GM21423 (cell line): ENCODE results near the gene GPR108.

Source experiments
- ATAC-seq: cut with Tn5 transposase; IDR thresholded peaks from one replicate; pipeline ENCODE4 v1.9.1; 2021; ENCODE audit warnings: mild to moderate bottlenecking, moderate library complexity; ENCODE audit not compliant: unreplicated experiment

The GPR108 gene

DNA sequence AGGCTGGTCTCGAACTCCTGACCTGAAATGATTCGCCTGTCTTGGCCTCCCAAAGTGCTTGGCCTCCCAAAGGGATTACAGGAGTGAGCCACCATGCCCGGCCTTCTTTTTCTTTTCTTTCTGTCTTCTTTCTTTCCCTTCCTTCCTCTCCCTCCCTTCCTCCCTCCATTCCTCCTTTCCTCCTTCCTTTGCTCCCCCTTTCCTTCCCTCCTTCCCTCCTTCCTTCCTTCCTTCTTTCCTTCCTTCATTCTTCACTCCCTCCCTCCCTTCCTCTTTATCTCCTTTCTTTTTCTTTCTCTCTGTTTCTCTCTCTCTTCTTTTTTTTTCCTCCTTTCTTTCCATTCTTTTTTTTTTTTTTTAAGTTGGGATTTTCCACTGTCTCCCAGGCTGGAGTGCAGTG, 29.0 kb downstream of the GPR108 start:
- ATAC-seq, result no peak

GRCh38 chr19:6707658-6708018, 29.7 kb downstream of the GPR108 start:
- no peak for ATAC-seq

DNA sequence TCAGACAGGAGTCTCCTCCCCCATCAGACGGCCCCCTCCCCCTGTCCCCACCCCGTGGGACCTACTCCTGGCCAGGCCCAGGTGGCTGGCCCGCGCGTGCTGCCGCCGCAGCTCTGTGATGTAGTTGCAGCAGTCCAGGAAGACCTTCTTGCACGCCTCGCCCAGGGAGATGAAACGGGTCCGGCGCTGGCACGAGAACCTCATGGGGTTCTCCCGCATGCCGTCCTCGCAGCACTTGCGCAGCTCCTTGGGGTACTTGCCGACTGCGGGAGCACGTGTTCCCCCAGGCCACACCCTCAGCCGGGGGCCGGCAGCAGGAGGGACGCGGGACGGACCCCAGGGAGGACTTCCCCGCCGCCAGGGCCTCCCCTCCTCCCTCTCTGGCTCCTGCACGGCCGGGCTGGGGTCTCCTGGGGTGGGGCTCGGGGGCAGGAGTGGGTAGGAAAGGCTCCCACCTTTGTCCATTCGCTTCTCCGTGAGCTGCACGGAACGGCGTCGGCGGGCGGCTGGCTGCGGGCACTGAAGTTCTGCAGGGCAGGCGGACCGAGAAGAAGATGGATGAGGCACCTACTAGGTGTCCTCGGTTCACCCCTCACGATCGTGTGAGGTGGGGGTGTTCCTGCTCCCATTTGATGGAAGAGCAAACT, 30.2 kb downstream of the GPR108 start:
- no peak for ATAC-seq

DNA sequence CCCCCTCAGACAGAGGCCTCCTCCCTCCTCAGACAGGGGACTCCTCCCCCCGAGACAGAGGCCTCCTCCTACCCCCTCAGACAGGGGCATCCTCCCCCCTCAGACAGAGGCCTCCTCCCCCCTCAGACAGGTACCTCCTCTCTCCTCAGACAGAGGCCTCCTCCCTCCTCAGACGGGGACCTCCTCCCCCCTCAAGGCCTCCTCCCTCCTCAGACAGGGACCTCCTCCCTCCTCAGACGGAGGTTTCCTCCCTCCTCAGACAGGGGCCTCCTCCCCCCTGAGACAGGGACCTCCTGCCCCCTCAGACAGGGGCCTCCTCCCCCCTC, 30.8 kb downstream of the GPR108 start:
- no peak for ATAC-seq

GRCh38 chr19:6705931-6706632, 31.3 kb downstream of the GPR108 start:
- ATAC-seq, result no peak

- ATAC-seq, result no peak
Observed at GRCh38 chr19:6700586-6701316, 36.6 kb downstream of the GPR108 start.

DNA sequence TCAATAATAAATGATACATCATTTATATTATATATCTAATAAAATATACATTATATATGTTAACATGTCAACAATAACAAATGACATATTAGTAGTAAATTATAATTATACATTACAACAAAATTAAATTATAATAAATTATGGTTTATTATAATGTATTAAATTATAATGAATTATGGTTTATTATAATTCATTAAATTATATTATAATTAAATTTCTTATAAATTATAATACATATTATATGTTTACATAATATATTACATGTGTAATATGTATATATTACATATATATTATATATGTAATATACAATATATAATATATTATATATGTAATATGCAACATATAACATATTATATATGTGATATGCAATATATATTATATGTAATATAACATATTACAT, 37.4 kb downstream of the GPR108 start:
- no peak for ATAC-seq

- no peak for ATAC-seq
Observed at GRCh38 chr19:6697291-6697690, 40.1 kb downstream of the GPR108 start.

- no peak for ATAC-seq
Observed at GRCh38 chr19:6696239-6696820, 41.0 kb downstream of the GPR108 start.

GRCh38 chr19:6694147-6694815, 43.1 kb downstream of the GPR108 start:
- no peak for ATAC-seq

DNA sequence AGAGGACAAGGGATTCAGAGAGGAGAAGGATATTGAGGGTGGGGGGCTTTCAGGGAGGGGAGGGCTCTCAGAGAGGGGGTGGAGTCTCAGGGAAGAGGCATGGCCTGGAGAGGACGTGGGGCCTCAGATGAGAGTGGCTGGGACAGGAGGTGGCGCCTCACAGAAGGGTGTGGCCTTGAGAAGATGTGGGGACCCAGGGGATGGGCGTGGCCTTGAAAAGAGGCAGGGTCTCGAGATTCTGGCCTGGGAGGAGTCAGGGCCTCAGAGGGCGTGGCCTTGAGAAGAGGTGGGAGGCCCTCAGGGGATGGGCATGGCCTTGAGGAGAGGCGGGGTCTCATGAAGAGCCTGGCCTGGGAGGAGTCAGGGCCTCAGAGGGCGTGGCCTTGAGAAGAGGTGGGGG, 43.7 kb downstream of the GPR108 start:
- no peak for ATAC-seq

GRCh38 chr19:6693056-6693471, 44.3 kb downstream of the GPR108 start:
- ATAC-seq, result no peak

- ATAC-seq, result no peak
Observed at GRCh38 chr19:6692027-6692426, 45.4 kb downstream of the GPR108 start.

GRCh38 chr19:6691342-6691741, 46.0 kb downstream of the GPR108 start:
- no peak for ATAC-seq

DNA sequence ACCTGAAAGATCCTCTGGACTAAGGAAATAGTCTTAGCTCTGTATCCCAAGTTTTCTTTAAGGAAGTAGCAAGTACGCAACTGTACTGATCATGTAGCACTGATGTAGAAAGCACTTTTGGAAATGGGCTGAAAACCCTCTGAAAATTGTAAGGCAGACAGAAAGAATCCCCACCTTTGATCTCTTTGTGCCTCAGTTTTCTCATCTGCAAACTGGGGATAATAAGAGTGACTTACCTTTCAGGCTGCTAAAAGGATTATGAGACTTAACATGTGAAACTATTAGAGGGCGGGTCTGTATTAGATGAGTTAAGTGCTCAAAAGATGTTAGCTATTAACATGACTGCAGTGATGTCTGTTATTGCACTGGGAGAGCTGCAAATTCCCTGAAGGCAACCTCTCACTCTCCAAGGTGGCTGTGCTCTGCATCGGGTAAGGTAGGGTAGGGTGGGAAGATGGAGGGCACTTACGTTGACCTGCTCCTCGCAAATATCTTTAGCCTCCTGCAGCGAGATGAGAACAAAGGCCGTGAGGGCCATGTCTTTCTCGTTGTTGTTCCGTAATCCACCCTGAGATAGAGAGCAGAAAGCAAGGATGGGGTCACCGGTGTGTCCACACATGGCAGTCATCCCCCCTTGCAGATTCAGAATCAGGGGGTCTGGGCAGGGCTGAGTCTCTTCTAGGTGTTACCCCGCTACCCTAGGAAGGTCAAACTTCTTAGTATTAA, 47.1 kb downstream of the GPR108 start:
- ATAC-seq, result no peak

- ATAC-seq, result no peak
Observed at GRCh38 chr19:6687114-6687513, 50.3 kb downstream of the GPR108 start.

DNA sequence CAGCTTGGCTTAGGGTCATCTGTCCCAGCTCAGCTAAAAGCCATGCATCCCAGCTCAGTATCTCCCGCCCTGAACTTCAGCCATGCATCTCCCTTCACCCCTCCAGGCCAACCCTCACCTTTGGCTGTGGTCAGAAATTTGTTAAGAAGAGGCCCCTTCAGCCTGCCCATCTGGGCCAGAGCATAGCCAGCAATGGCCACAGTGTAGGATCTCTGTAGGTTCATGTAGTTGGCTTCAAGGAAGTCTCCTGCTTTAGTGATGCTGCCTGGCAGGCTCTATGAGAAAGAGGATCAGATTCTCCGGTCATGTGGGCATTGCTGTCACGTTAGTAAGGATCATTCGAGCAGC, 50.8 kb downstream of the GPR108 start:
- no peak for ATAC-seq

DNA sequence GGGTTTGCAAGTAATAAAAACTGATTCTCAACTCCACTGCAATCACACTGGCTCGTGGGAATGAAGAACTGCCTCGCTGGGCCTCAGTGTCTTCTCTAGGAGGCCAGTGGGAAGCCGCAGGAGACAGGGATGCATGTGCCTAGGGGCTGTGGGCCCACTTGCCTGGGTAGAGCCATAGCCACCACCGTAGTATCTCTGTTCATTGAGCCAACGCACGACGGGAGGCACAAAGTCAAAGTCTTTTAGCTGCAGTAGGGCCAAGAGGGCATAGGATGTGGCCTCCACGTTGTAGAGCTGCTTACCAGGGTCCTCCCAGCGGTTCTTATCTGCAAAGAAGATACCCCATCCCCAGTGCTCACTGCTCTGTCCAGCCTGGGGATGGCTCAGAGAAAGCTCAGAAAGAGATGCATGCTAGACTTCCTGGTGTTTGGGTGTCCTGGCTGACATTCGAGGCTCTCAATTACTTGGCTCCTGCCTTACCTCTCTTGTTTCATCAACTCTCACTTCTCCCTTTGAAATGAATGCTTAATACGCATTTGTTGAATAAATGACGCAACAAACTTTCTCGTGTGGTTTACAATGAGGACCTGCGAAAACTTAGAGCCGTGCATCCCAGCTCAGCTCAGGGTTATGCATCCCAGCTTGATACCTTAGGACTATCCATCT, 51.3 kb downstream of the GPR108 start:
- ATAC-seq, result no peak

GRCh38 chr19:6685482-6685881, 51.9 kb downstream of the GPR108 start:
- no peak for ATAC-seq

DNA sequence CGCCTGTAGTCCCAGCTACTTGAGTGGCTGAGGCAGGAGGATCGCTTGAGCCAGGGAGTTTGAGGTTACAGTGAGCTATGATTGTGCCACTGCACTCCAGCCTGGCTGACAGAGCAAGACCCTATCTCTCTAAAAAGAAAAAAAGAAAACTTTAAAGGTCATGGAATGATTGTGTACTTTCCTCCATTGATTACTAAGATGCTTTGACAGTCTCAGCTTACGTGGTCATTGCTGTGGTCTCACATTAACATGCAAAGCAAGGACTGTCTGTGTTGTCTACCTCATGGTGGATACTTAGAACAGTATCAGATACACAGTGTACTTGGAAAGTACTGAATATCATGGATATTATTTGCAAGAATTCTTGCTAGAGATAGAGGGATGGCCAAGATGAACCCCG, 53.4 kb downstream of the GPR108 start:
- no peak for ATAC-seq
